Fibroblast of mammary gland (primary cell): ENCODE measurements around the gene IDH3B.
"Not testable (repeated sequence)": the region's sequence is repeated elsewhere in the genome, so short reads cannot be mapped to it uniquely, and the experiment has no call there.

ENCODE experiments used
- DNase-seq: peaks from one replicate; pipeline ENCODE4 v3.0.0-alpha.2; 2010; ENCODE audit warnings: low read depth
- H3K4me3 ChIP-seq: 2 replicates; pipeline ENCODE4 v1.5.1; 2011; ENCODE audit warnings: low read depth, mild to moderate bottlenecking, low read length, moderate library complexity; ENCODE audit not compliant: control insufficient read depth
- CTCF ChIP-seq: conservative IDR thresholded peaks from 2 replicates; pipeline ENCODE4 v1.5.1; 2011; ENCODE audit warnings: low read depth, low read length, inconsistent platforms; ENCODE audit not compliant: control insufficient read depth, insufficient read depth

Gene IDH3B

DNA sequence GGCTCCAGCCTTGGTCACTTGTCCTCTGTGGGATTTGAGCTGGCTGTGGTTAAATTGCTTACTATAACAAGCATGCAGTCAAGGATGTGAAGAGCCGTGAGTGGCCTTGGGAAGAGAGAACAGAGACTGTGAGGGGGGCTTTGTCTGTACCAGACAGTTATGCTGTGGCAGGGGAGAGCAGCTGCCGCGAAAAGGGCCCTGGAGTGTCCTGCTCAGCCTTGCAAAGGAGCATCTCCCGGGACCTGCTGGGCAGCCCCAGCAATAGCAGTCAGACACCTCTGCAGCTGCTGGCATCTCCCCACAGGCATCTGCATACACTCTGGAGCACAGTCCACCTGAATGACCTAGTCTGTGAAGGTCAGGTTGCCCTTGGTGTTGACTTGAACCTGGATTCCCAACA lies 34.9 kb upstream of the IDH3B start:
- no peak overlapping the region for H3K4me3 ChIP-seq
- no peak for TF ChIP-seq CTCF
- DNase-seq: no peak

DNA sequence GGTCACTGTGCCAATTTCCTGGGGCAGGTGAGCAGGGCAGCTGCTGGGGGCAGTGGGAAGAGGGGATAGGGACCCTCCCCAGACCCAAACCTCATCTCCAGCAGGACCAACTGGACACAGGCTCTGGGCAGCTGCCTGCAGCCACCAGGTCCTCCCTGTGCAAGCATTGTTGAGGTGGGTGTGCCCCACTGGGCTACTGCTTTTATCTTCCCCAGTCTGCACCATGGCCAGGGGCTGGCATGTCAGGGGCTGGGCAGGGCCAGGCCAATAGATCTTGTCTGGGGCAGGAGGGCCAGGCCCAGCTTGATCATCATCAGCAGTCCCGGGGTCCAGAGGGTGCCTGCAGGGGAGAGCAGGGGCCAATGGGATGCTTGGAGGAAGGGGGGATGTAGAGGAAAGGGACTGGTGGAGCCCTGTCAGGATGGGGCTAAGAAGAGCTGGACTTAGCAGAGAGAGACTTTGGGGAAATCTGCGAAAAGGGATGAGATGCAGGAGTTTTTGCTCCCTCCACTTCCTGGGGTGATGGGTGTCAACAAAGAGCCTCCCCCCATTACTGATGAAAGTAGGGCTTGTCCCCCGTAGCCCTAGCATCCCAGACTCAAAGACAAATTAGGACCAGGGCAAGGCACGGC lies 34.3 kb upstream of the IDH3B start:
- TF ChIP-seq CTCF: no peak
- no peak for DNase-seq
- H3K4me3 ChIP-seq: no peak overlapping the region

- no peak overlapping the region for H3K4me3 ChIP-seq
- DNase-seq: no peak
- no peak for TF ChIP-seq CTCF
Measured at GRCh38 chr20:2697768-2698167, 33.8 kb upstream of the IDH3B start.

DNA sequence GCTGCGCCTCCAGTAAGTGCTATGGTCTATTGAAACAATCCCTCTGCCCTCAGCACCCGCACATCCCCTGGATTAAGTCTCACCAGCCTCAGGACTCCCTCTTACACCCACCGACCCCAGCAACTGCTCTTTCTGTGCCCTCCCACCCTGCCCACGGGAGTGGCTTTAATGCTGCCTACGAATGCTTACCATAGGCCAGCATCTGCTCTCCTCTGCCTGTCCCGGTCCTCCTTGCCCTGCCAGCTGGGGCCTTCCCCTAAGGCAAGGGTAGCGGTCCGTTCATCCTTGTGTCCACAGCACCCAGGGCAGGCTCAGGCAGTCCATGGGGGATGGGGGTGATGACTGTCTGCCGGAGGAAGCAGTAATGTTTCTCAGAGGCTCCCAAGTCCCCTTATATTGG lies 32.6 kb upstream of the IDH3B start:
- DNase-seq: no peak
- TF ChIP-seq CTCF: no peak
- no peak overlapping the region for H3K4me3 ChIP-seq

DNA sequence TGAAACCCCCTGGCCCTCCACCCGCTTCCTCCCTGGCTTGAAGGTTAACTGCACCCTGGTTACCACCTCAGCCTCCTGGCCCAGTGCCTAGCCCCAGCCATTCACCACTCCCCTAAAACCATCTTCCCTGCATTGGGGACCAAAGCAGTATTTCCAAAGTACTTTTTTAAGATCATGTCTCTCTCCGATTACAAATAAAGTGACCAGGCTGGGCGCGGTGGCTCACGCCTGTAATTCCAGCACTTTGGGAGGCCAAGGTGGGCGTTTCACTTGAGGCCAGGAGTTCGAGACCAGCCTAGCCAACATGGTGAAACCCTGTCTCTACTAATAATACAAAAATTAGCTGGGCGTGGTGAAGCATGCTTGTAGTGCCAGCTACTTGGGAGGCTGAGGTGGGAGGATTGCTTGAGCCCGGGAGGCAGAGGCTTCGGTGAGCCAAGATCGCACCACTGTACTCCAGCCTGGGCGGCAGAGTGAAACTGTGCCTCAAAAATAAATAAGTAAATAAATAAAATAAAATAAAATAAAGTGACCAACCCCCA lies 32.0 kb upstream of the IDH3B start:
- not testable (repeated sequence) for DNase-seq, H3K4me3 ChIP-seq

GRCh38 chr20:2695206-2695983 lies 31.4 kb upstream of the IDH3B start:
- no peak for DNase-seq
- TF ChIP-seq CTCF: no peak
- H3K4me3 ChIP-seq: no peak overlapping the region

DNA sequence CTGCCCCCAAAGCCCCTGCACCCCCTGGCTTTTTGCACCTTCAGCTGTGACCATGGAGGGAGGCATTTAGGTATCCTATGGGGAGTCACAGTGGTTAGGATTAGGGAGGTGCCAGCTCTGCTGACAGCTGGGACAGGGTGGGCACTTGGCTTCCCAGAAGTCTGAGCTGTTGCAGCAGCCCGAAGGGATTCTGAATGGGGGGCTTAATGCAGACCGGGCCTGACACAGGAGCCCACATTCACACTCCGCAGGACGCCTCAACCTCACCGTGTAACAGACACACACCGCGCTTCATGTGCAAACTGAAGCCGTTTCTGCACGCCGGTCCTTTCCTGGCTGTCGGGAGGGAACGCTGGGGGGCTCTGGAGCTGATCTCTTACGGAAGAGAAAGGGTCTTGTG lies 30.5 kb upstream of the IDH3B start:
- no peak for DNase-seq
- TF ChIP-seq CTCF: no peak
- H3K4me3 ChIP-seq: no peak overlapping the region
